GM12878 (cell line): ENCODE measurements around the gene FRZB. TPM values are rescaled to one million over a fixed set of nuclear protein-coding genes. Genes with fewer than 3 reads are reported as not detected.

Experiments
- ATAC-seq: fragments of 200-7000 bp; cut with Tn5 transposase; 3 replicates; pipeline ENCODE4 v1.9.1; 2020; ENCODE audit warnings: mild to moderate bottlenecking, moderate library complexity
- BruUV-seq: library from RNA; stranded (reverse); fragments of 400-500 nt; replicated peaks from 2 replicates; lab custom pipeline; 2021; lab: Mats Ljungman, UMichigan
- CTCF ChIA-PET: fragments of 300-600 bp; sonication (Branson Sonifier 250); formaldehyde crosslinking; extraction: SDS; loops from one replicate; lab custom pipeline; 2021; ENCODE audit warnings: inconsistent platforms; lab: Yijun Ruan, JAX
- POLR2A ChIA-PET: fragments of 350-600 bp; formaldehyde crosslinking; extraction: SDS; loops from one replicate; lab custom pipeline; 2021; ENCODE audit warnings: inconsistent platforms; lab: Charles Lee
- RAD21 ChIA-PET: fragments of 300-600 bp; sonication (Branson Sonifier 250); formaldehyde crosslinking; loops from one replicate; lab custom pipeline; 2023; ENCODE audit warnings: antibody characterized with exemption; ENCODE audit not compliant: unreplicated experiment; lab: Charles Lee
- SMC1A ChIA-PET: fragments of 300-600 bp; sonication (Branson Sonifier 250); formaldehyde crosslinking; loops from one replicate; lab custom pipeline; 2023; ENCODE audit not compliant: unreplicated experiment, uncharacterized antibody; lab: Charles Lee
- DNase-seq: peaks from one replicate; pipeline ENCODE4 v3.0.0-alpha.2; 2011; ENCODE audit warnings: low read depth, low spot score
- FAIRE-seq: peaks from 3 replicates; lab custom pipeline; 2011; peaks lifted over from hg19 to GRCh38; lab: Jason Lieb, UNC
- H2AFZ ChIP-seq: 2 replicates; pipeline ENCODE4 v1.6.0; 2011; ENCODE audit warnings: low read depth, low read length, control low read depth; ENCODE audit not compliant: control insufficient read depth
- H3K27ac ChIP-seq: 2 replicates; pipeline ENCODE4 v1.5.1; 2011; ENCODE audit warnings: control low read depth; ENCODE audit not compliant: control insufficient read depth, insufficient read depth
- H3K27me3 ChIP-seq, 2 experiments: replicated peaks in 1 of 2; 2 replicates each; pipeline versions ENCODE4 v1.6.0 to v1.6.1; 2011; ENCODE audit warnings: low read length in 1 of 2; ENCODE audit not compliant: control insufficient read depth in 2 of 2, insufficient read depth in 2 of 2
- H3K36me3 ChIP-seq, 2 experiments: 2 replicates each; pipeline ENCODE4 v1.5.1; 2011; ENCODE audit warnings: low read length in 1 of 2; ENCODE audit not compliant: control insufficient read depth in 2 of 2, insufficient read depth in 2 of 2
- H3K4me1 ChIP-seq: 2 replicates; pipeline ENCODE4 v1.6.1; 2011; ENCODE audit warnings: mild to moderate bottlenecking, low read length, moderate library complexity, mixed read lengths; ENCODE audit not compliant: control insufficient read depth, insufficient read depth
- H3K4me2 ChIP-seq: 2 replicates; pipeline ENCODE4 v1.6.0; 2011; ENCODE audit warnings: control low read depth; ENCODE audit not compliant: control insufficient read depth, insufficient read depth
- H3K4me3 ChIP-seq: fragments of 200-600 bp; sonication (generic); 2 replicates; pipeline ENCODE4 v1.5.1; 2016
- H3K79me2 ChIP-seq: 2 replicates; pipeline ENCODE4 v1.6.0; 2011; ENCODE audit warnings: low read length; ENCODE audit not compliant: control insufficient read depth, insufficient read depth
- H3K9ac ChIP-seq: 2 replicates; pipeline ENCODE4 v1.8.0; 2011; ENCODE audit warnings: low read length, control low read depth, mixed read lengths; ENCODE audit not compliant: control insufficient read depth, insufficient read depth
- H3K9me3 ChIP-seq: replicated peaks from 3 replicates; pipeline ENCODE4 v1.5.1; 2011; ENCODE audit warnings: mild to moderate bottlenecking, low read length; ENCODE audit not compliant: control insufficient read depth, insufficient read depth
- H4K20me1 ChIP-seq: 2 replicates; pipeline ENCODE4 v1.6.0; 2011; ENCODE audit not compliant: control insufficient read depth, insufficient read depth
- IRF4 ChIP-seq: IDR thresholded peaks from 2 replicates; pipeline ENCODE4 v1.6.1; 2011; ENCODE audit warnings: low read depth, low read length
- ZBTB40 ChIP-seq: fragments of 450-650 bp; IDR thresholded peaks from 2 replicates; pipeline ENCODE4 v1.6.1; 2016; ENCODE audit warnings: mild to moderate bottlenecking, moderate library complexity, borderline replicate concordance
- WGBS: methylation state at CpG from one replicate; pipeline ENCODE4 v1.1.6; 2016; ENCODE audit warnings: low lambda C conversion rate; ENCODE audit not compliant: insufficient replicate concordance, insufficient coverage; ENCODE audit errors: missing lambda C conversion rate; 5-methylcytosine and 5-hydroxymethylcytosine counted together
- in situ Hi-C: fragments of 300-500 bp; cut with MboI; formaldehyde crosslinking; loops from 9 replicates; pipeline ENCODE4 v1.14.3; 2018; ENCODE audit warnings: mixed read lengths
- intact Hi-C: fragments of 100-400 bp; cut with micrococcal nuclease; formaldehyde crosslinking; loops from one replicate; pipeline ENCODE4 v1.14.2; 2022; ENCODE audit not compliant: unreplicated experiment
- polyA plus RNA-seq, 11 experiments: library from polyadenylated mRNA; depleted of rRNA in 4 of 11; unstranded in 6 of 11; stranded (reverse) in 5 of 11; fragments of >200 nt; fragmentation: Nextera tagmentation in 4 of 11; fragmentation: Illumina TruSeq in 1 of 11; extraction: Ambion mirVana in 4 of 11; extraction: Trizol in 1 of 11; gene quantifications; 1 replicate in 1 of 11; 2 replicates in 10 of 11; pipeline versions ENCODE4 v1.2.1 to v1.2.3, GENCODE V29; 2011 to 2016; ENCODE audit warnings: inconsistent platforms in 2 of 11, missing spikeins in 2 of 11, low read depth in 1 of 11
- total RNA-seq, 4 experiments: library from RNA; depleted of rRNA in 3 of 4; stranded (reverse); fragments of >200 nt in 3 of 4; fragmentation: Illumina TruSeq in 1 of 4; extraction: Trizol in 1 of 4; gene quantifications; 2 replicates each; pipeline versions ENCODE4 v1.2.1 to v1.2.3, GENCODE V29; 2013 to 2021

FRZB gene
- total and polyA plus RNA-seq, 10 of the 15 experiments (the other 5 are each of a cell fraction or from before 2014, with no cell fraction given), result 0.03 TPM; not detected in 9

GRCh38 chr2:182867426-182868053, 1.1 kb upstream of the FRZB start:
- Histone ChIP-seq H3K9me3 (no peaks in the 10 kb centered on the region), H3K4me3 (no peak overlapping the region), H3K27me3 (peaks cover 8 to 17% of the 10 kb centered on the region in 2 experiments), H3K4me1 (no peaks in the 10 kb centered on the region), H3K36me3 (no peaks in the 10 kb centered on the region), H3K27ac (no peak overlapping the region), H4K20me1 (no peaks in the 10 kb centered on the region), H3K79me2 (no peaks in the 10 kb centered on the region), H2AFZ (no peak overlapping the region), H3K4me2 (no peak overlapping the region), H3K9ac (no peak overlapping the region)
- DNase-seq (no peak), ATAC-seq (no peak), FAIRE-seq (no peak)
- in situ Hi-C loops, result no loop called here
- CTCF ChIA-PET, result interaction anchor here (1.1 kb wide), 1 partner anchor 218 kb away, joined by 7 read pairs; no protein-coding TSS in a partner anchor
- WGBS, result 35% methylated on average over 11 of the region's 12 CpGs
- RAD21 ChIA-PET, result no interaction called here
- POLR2A ChIA-PET, result no interaction called here
- no TSS peak for BruUV-seq
- intact Hi-C loops, result no loop called here
- SMC1A ChIA-PET, result interaction anchor here (1.2 kb wide), 1 partner anchor 10 kb away, joined by 3 read pairs; no protein-coding TSS in a partner anchor
- TF ChIP-seq IRF4 (no peak), ZBTB40 (no peak)
